GM21515 (cell line): ENCODE measurements around the gene PALM.
A peak's percentile ranks its signal among the peaks of the same experiment; 100 is the strongest.
"Not testable (repeated sequence)": the region's sequence is repeated elsewhere in the genome, so short reads cannot be mapped to it uniquely, and the experiment has no call there.

Experiments
- ATAC-seq: cut with Tn5 transposase; IDR thresholded peaks from one replicate; pipeline ENCODE4 v1.9.1; 2021; ENCODE audit not compliant: unreplicated experiment

Gene PALM, protein sequence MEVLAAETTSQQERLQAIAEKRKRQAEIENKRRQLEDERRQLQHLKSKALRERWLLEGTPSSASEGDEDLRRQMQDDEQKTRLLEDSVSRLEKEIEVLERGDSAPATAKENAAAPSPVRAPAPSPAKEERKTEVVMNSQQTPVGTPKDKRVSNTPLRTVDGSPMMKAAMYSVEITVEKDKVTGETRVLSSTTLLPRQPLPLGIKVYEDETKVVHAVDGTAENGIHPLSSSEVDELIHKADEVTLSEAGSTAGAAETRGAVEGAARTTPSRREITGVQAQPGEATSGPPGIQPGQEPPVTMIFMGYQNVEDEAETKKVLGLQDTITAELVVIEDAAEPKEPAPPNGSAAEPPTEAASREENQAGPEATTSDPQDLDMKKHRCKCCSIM

DNA sequence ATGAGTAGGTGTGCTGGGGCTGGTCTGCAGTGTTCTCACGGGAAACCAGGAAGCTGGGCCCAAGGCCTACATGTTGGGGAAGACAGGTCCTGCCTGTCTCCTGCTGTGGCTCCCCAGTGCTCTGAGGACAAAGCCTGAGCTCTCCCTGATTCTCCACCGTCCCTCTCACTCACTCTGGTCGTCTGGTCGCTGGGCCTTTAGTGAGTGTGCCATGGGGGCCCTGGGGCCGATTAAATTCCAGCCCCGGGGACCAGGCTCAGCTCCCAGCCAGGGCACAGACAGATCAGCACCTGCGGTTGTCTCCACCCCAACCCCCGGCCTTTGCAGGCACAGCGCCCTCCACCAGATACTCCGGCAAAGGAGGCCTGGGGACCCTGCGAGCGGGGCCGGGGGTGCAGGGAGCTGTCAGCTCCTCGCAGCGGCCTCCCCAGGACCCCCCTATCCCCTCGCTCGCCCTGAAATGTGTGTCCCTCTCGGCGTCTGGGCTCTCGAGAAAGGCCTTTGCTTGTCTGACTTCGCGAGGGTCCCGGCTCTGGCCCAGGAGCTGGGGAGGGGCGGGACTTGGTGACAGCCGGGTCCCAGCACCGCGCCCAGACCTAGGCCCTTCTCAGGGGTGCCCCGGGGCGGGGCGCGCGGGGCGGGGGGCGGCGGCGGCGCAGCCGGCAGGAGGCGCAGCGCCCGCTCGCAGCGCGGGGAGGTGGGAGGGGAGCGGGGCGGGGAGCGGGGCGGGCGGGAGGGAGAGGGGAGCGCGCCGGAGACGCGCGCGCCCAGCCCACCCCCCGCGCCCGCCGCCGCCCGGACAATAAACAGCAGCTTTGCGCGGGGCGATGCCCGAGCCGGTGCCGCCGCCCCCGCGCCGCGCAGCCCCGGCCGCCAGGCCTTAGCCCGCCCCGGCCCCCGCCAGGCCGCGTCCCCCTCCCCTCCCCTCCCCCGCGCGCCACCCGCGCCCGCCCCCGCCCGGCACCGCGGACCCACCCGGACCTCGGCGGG is at the start of gene PALM:
Gene PALM, plus strand, starts transcription at position 782 of the 990 bp plus-strand sequence. CDS start 212 bp downstream, outside the sequence.
- no peak for ATAC-seq

DNA sequence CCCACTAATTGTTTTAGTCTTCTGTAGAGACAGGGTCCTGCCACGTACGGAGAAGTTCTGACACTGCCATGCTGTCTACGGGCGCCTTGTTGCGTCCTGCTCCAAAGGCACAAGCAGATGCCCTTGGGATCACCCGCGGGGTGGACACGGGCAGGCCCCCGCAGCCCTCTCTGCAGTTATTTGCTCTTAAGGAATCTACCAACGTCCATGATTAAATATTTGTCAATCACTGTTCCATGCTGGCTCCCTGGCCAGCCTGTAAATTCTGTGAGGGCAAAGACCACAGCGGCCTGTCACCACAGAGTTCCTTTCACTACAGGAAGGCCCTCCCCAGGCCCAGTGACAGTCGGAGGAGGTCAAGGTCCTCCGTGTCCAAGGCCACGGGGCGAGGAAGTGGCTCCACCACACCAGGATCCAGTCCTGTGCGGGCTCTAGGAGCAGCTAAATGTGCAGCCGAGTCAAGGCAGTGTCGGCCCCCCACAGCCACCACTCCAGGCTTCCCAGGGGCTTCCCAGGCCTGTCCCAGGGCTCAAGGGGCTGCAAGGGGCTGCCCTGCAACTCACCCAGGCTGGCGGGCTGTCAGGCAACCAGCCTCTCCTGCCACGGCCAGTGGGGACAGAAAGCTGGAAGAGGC is 47.8 kb upstream of the PALM start:
- no peak for ATAC-seq

DNA sequence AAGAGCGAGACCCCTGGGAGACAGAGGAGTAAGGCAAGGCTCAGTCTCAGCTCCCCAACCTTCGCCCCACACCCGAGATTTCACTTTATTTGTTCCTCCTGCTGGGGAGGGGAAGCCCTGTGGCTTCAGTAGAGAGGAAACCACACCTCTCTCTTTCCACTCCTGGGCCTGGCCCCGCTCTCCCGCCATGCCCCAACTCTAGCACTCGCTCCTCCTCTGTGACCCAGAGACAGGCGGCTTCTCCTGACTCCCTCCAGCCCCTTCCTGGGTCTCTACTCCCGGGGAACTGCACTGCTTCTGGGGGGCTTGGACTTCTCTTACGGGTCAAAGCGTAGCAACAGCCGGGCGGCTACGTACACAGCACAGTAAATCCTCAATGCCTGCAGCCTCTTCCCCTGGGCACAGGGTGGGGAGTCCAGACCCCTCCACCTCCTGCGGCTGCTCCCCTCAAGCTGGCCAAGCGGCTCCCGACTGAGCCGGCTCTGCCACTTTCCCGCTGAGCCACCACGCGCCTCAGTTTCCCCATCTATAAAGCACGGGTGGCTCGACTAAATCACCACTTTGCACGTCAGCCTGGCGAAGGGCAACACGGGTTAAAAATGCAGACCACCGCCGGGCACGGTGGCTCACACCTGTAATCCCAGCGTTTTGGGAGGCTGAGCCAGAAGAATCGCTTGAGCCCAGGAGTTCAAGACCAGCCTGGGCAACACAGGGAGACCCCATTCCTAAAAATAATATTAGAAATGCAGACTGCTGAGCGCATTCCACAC is 47.1 kb upstream of the PALM start:
- ATAC-seq, result peak; percentile 34

DNA sequence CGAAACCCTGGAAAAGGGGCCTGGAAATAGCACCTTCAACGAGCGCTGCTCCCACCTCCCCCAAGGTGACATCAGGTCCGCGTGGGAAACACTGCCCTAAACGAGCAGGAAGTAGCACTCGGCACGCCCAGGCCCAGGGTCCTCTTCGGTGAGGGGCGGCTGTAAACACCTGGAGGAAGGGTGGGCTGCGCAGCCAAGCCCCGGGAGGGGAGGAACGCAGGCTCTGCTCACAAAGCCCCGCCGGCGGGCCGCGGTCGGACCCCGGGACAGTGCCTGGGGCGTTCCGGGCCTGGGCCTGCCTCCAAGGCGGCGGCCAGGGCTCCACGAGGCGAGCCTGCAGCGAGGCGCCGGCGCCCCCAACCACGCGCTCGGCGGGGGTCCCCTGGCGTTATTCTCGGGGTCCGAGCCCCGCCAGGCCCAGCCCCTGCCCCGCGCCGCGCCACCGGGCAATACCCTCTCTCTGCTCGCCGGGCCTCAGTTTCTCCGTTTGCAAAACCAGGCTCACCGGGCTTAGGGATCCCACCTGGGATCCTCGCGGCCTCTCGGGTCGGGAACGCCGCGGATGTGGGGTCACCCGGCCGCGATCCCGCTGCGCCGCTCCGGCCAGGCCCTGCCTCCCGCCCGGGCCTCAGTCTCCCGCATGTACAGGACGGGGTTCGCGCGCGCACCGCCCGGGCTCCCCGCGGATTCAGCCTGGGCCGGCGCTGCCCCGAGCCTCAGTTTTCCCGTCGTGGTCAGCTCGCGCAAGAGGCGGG is 46.4 kb upstream of the PALM start:
- no peak for ATAC-seq

DNA sequence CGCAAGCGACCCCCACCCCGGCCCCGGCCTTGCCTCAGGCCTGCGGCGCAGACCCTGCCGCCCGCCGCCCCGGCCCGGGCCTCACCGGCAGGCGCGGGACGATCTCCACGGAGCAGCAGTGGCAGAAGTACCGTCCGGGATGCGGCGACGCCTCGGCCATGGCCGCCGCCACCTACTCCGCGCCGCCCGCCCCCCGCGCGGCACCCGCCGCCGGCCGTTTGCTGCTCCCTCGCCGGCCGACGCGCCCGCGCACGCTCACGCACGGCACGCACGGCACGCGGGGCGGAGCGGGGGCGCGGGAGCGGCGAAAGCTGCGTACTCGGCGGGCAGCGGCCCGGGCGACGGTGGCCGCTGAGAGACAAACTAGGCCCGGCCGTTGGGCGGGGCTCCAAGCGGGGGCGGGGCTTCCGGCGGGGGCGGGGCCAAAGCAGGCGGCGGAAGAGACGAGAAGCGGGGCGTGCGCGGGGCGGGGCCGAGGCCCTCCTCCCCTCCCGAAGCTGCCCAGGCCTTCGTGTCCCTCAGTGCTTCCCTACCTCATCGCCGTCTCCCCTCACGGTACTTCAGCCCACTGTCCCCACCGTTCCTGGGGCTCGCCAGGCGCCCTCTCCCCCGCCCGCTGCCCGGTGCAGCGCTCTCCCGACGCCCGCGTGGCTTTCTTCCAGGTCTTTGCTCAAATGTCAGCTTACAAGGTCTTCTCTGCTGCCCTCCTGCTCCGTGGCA is 45.6 kb upstream of the PALM start, which contains the start of gene RNF126:
Gene RNF126, minus strand, starts transcription at position 253 of the 720 bp plus-strand sequence. Its CDS starts 93 bp downstream, at position 160.
- ATAC-seq, result peak; percentile 41

DNA sequence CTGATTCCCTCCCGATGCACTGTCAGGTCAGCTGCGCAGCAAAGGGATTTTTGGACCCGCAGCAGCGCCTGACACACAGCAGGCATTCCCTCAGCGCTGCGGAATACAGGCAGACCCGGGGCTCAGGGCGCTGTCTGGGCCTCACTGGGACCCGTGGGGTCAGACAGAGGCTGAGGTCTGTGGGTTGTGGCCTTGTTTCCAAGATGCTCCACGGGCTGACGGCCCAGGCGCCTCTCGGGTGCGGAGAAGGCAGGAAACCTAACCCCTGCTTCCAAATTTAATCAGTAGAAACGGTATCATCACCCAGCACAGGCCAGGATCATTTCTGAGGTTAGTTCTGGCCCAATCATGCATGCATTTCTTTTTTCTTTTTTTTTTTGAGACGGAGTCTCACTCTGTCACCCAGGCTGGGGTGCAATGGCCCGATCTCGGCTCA is 45.0 kb upstream of the PALM start:
- ATAC-seq, result no peak

DNA sequence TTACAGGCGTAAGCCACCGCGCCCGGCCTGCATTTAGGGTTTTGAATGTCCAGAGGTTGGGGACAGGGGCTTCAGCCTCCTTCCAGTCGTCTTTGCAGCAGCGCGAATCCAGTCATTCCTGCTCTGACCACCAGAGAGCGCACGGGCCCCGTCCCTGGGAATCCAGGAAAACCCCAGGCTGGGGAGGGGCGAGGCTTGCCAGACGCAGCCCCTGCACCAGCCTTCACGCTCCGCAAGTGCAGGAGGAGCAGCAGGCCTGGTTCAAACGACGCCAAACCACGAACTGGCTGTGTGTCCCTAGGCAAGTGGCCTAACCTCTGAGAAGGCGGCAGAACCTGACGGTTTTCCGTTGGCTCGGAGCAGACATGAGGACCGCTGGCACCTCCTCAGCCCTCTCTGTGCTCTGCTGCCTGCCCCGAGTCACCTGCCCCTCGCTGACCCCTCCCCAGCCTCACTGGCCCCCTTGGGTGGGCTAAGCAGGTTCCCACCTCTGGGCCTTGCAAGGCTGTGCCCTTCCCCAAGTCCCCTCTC is 43.8 kb upstream of the PALM start:
- no peak for ATAC-seq

DNA sequence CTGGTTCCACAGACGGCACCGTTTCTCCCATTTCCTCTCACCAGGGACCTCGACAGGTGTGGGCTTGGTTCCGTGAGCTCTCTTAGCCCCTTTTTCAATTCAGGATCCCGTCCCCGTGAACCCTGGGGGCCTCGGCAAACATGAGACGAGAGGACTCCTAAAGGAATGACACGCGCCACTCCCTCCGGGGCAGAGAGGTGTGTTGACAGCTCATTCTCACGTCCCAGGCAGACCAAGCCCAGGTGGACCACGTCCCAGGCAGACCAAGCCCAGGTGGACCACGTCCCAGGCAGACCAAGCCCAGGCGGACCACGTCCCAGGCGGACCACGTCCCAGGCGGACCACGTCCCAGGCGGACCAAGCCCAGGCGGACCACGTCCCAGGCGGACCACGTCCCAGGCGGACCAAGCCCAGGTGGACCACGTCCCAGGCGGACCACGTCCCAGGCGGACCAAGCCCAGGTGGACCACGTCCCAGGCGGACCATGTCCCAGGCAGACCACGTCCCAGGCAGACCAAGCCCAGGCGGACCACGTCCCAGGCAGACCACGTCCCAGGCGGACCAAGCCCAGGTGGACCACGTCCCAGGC is 41.7 kb upstream of the PALM start:
- not testable (repeated sequence) for ATAC-seq

DNA sequence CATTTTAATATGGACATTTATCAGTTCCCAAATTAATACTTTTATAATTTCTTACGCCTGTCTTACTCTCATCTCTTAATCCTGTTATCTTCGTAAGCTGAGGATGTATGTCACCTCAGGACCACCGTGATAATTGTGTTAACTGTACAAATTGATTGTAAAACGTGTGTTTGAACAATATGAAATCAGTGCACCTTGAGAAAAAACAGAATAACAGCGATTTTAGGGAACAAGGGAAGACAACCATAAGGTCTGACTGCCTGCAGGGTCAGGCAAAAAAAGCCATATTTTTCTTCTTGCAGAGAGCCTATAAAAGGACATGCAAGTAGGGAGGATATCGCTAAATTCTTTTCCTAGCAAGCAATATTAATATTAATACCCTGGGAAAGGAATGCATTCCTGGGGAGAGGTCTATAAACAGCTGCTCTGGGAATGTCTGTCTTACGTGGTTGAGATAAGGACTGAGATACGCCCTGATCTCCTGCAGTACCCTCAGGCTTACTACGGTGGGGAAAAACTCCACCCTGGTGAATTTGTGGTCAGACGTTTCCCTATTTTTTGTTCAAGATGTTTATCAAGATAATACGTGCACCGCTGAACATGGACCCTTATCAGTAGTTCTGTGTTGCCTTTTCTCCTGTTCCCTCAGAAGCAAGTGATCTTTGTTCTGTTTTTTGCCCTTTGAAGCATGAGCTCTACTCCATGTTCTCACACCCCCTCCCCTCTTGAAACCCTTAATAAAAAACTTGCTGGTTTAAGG is 39.9 kb upstream of the PALM start:
- not testable (repeated sequence) for ATAC-seq

DNA sequence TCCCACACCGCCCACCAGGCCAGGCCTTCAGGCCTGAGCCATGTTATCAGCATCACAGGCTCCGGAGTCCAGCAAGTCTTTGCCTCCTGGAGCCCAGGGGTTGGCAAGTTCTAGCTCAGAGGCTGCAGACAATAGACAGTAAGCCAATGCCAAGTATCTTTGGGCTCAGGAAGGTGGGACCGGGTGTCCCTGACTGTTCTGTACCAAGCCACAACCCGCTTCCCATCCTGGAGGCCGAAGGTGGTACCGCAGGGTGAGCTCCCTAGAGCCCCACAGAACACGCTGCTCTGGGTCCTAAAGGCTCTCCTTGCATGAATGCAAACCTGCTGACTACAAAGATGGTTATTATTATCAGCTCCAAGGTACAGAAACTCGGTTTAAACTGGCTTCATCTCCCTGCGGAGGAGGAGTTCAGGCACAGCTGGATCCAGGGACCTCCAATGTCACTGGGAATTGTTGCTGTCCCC is 38.1 kb upstream of the PALM start:
- no peak for ATAC-seq

DNA sequence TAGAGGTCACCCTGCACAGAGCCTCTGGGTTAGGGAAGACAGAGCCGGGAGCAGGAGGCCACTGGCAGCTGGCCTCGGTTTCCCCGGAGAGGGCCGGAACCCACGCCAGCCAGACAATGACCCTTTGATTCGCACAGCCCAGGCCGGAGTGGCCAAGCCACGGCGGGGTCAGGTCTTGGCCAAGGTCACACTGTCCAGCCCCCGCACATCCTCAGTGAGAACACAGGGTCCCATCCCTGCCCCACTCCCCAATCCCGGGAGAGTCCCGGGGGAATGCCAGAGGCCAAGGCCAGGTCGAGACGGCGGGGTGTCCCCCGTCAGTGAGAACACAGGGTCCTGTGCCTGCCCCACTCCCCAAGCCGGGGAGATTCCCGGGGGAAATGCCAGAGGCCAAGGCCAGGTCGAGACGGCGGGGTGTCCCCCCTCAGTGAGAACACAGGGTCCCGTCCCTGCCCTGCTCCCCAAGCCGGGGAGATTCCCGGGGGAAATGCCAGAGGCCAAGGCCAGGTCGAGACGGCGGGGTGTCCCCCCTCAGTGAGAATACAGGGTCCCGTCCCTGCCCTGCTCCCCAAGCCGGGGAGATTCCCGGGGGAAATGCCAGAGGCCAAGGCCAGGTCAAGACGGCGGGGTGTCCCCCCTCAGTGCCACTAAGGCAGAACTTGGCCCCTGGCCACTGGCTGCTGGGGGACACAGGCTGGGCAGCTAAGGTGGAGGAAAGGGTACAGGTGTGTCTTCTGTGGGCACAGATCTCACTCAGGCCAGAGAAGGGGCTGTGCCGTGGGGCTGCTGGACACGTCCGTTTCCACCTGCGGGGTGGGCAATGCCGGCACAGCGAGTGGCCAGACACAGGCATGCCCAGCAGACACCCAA is 34.2 kb upstream of the PALM start:
- ATAC-seq, result no peak

DNA sequence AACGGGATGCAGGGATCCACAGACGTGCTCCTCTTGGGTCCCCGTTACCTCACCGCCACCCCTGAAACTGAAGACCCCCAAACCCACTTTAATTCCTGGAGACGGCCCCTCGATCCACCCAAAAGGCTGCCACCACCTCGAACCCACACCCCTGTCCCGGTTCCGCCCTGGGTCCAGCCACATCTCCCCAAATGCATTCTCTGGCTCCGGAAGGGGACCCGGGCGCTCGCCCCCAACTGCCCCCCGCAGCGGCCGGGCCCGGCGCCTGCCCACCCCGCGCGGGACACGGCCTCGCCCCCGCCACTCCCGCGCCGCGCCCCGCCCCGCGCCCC is 32.8 kb upstream of the PALM start:
- ATAC-seq, result no peak

DNA sequence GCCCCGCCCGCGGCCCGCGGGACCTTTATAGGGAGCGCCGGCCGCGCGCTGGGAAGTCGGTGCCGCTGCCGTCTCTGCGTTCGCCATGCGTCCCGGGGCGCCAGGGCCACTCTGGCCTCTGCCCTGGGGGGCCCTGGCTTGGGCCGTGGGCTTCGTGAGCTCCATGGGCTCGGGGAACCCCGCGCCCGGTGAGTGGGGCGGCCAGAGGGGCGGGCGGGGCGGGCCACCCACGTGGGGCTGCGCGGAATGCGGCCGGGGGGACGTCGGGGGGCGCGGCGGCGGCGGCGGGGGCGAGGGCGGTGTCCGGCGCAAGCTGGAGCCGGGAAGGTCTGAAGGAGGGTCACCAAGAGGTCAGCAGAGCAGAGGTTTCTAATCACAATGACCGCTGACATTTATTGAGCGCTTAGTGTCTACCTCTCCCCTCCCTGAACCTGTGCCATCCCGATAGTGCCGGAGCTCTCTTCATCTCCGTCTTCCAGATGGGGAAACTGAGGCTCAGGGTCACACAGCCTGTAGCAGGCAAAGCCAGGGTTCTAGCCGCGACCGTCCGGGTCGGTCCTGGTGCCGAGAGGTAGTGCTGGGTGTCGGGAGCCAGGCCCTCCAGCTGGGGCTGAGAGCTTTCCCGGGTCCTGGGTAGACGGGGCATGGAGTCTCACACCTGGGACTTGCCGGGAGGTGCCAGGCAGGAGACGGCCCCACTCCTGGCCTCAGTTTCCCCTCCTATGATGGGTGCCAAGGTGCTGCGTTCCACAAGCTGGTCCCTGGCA is 32.2 kb upstream of the PALM start, which contains the start of gene FSTL3:
Gene FSTL3, plus strand, starts transcription at position 54 of the 767 bp plus-strand sequence. Its CDS starts 32 bp downstream, at position 86.
- ATAC-seq, result no peak

DNA sequence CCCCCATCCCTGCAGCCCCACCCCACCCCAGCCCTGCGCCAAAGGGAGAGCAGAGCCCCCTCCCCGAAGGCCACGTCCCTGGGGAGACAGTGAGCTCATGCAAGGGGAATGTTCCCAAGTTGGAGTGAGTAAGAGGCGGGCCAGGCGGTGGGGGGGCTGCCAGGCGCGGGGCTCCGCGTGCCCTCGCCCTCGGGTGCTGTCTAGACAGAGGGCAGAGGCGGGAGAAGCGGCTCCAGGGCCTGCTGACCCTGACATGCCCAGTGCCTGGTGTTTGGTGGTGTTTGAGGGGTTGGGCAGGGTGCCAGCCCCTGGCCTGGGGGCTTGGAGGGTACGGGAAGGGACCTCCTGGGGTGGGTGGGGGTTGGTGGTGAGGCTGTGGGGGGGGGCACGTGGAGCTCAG is 31.5 kb upstream of the PALM start:
- ATAC-seq, result no peak

DNA sequence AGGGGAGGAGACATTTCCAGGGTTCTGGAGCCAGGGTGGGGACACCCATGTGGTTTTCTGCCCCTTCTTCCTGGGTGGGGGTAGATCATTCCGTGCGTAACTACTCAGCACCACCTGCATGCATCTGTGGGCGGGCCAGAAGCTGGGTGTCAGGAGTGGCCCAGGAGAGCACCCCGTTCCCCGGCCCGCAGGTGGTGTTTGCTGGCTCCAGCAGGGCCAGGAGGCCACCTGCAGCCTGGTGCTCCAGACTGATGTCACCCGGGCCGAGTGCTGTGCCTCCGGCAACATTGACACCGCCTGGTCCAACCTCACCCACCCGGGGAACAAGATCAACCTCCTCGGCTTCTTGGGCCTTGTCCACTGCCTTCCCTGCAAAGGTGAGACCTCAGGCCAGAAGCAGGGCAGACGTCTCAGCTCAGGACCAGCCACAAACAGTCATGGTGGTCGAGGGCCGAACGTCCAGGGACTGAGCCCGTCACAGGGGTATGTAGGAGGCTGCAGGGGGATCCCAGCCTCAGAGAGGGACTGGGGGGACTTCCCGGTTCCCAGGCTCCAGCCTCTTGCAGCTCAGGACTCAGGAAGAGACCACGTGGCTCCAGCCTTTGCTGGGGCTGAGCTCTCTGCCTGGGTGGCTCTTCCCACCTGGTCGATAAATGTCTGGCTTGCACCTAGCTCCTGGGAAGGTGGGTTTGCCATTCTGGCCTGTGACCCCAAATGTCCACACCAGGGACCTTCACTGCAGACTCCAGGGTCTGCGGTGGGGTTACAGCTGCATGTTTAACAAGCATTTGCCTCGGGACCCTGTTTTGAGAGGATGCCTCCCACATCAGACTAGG is 30.9 kb upstream of the PALM start:
- no peak for ATAC-seq
